GM12878 (cell line): ENCODE results near the gene FIZ1. TPM values are rescaled to one million over a fixed set of nuclear protein-coding genes. Genes with fewer than 3 reads are reported as not detected.

Source experiments
- ATAC-seq: fragments of 200-7000 bp; cut with Tn5 transposase; 3 replicates; pipeline ENCODE4 v1.9.1; 2020; ENCODE audit warnings: mild to moderate bottlenecking, moderate library complexity
- BruUV-seq: library from RNA; stranded (reverse); fragments of 400-500 nt; replicated peaks from 2 replicates; lab custom pipeline; 2021; lab: Mats Ljungman, UMichigan
- CTCF ChIA-PET: fragments of 300-600 bp; sonication (Branson Sonifier 250); formaldehyde crosslinking; extraction: SDS; loops from one replicate; lab custom pipeline; 2021; ENCODE audit warnings: inconsistent platforms; lab: Yijun Ruan, JAX
- POLR2A ChIA-PET: fragments of 350-600 bp; formaldehyde crosslinking; extraction: SDS; loops from one replicate; lab custom pipeline; 2021; ENCODE audit warnings: inconsistent platforms; lab: Charles Lee
- RAD21 ChIA-PET: fragments of 300-600 bp; sonication (Branson Sonifier 250); formaldehyde crosslinking; loops from one replicate; lab custom pipeline; 2023; ENCODE audit warnings: antibody characterized with exemption; ENCODE audit not compliant: unreplicated experiment; lab: Charles Lee
- SMC1A ChIA-PET: fragments of 300-600 bp; sonication (Branson Sonifier 250); formaldehyde crosslinking; loops from one replicate; lab custom pipeline; 2023; ENCODE audit not compliant: unreplicated experiment, uncharacterized antibody; lab: Charles Lee
- DNase-seq: peaks from one replicate; pipeline ENCODE4 v3.0.0-alpha.2; 2011; ENCODE audit warnings: low read depth, low spot score
- FAIRE-seq: peaks from 3 replicates; lab custom pipeline; 2011; peaks lifted over from hg19 to GRCh38; lab: Jason Lieb, UNC
- H2AFZ ChIP-seq: 2 replicates; pipeline ENCODE4 v1.6.0; 2011; ENCODE audit warnings: low read depth, low read length, control low read depth; ENCODE audit not compliant: control insufficient read depth
- H3K27ac ChIP-seq: 2 replicates; pipeline ENCODE4 v1.5.1; 2011; ENCODE audit warnings: control low read depth; ENCODE audit not compliant: control insufficient read depth, insufficient read depth
- H3K27me3 ChIP-seq, 2 experiments: replicated peaks in 1 of 2; 2 replicates each; pipeline versions ENCODE4 v1.6.0 to v1.6.1; 2011; ENCODE audit warnings: low read length in 1 of 2; ENCODE audit not compliant: control insufficient read depth in 2 of 2, insufficient read depth in 2 of 2
- H3K36me3 ChIP-seq, 2 experiments: 2 replicates each; pipeline ENCODE4 v1.5.1; 2011; ENCODE audit warnings: low read length in 1 of 2; ENCODE audit not compliant: control insufficient read depth in 2 of 2, insufficient read depth in 2 of 2
- H3K4me1 ChIP-seq: 2 replicates; pipeline ENCODE4 v1.6.1; 2011; ENCODE audit warnings: mild to moderate bottlenecking, low read length, moderate library complexity, mixed read lengths; ENCODE audit not compliant: control insufficient read depth, insufficient read depth
- H3K4me2 ChIP-seq: 2 replicates; pipeline ENCODE4 v1.6.0; 2011; ENCODE audit warnings: control low read depth; ENCODE audit not compliant: control insufficient read depth, insufficient read depth
- H3K4me3 ChIP-seq: fragments of 200-600 bp; sonication (generic); 2 replicates; pipeline ENCODE4 v1.5.1; 2016
- H3K79me2 ChIP-seq: 2 replicates; pipeline ENCODE4 v1.6.0; 2011; ENCODE audit warnings: low read length; ENCODE audit not compliant: control insufficient read depth, insufficient read depth
- H3K9ac ChIP-seq: 2 replicates; pipeline ENCODE4 v1.8.0; 2011; ENCODE audit warnings: low read length, control low read depth, mixed read lengths; ENCODE audit not compliant: control insufficient read depth, insufficient read depth
- H3K9me3 ChIP-seq: replicated peaks from 3 replicates; pipeline ENCODE4 v1.5.1; 2011; ENCODE audit warnings: mild to moderate bottlenecking, low read length; ENCODE audit not compliant: control insufficient read depth, insufficient read depth
- H4K20me1 ChIP-seq: 2 replicates; pipeline ENCODE4 v1.6.0; 2011; ENCODE audit not compliant: control insufficient read depth, insufficient read depth
- BCL3 ChIP-seq: IDR thresholded peaks from 2 replicates; pipeline ENCODE4 v1.6.1; 2011; ENCODE audit warnings: borderline replicate concordance, low read depth, mild to moderate bottlenecking, moderate library complexity, low read length; ENCODE audit not compliant: insufficient read depth, poor library complexity, severe bottlenecking
- CTCF ChIP-seq, 3 experiments: IDR thresholded peaks in 2 of 3; conservative IDR thresholded peaks in 1 of 3; 2 replicates each; pipeline ENCODE4 v1.5.1; 2011; ENCODE audit warnings: low read depth in 3 of 3, low read length in 3 of 3, mild to moderate bottlenecking in 3 of 3, control low read depth in 2 of 3, moderate library complexity in 2 of 3, inconsistent platforms in 1 of 3, mixed read lengths in 1 of 3; ENCODE audit not compliant: control insufficient read depth in 2 of 3, insufficient read depth in 1 of 3; ENCODE audit errors: extremely low read depth in 1 of 3
- EP300 ChIP-seq, 2 experiments: fragments of 150-350 bp in 1 of 2; IDR thresholded peaks; 2 replicates each; pipeline ENCODE4 v1.6.1; 2011 to 2012; ENCODE audit warnings: low read depth in 2 of 2, low read length in 2 of 2, borderline replicate concordance in 1 of 2, improper control_type of control experiment in 1 of 2, inconsistent platforms in 1 of 2; ENCODE audit not compliant: control insufficient read depth in 1 of 2
- NBN ChIP-seq: fragments of 450-650 bp; IDR thresholded peaks from 2 replicates; pipeline ENCODE4 v1.6.1; 2016
- NR2C1 ChIP-seq: fragments of 450-650 bp; IDR thresholded peaks from 2 replicates; pipeline ENCODE4 v1.6.1; 2017; ENCODE audit warnings: antibody characterized with exemption, mild to moderate bottlenecking, moderate library complexity
- RB1 ChIP-seq: fragments of 450-650 bp; formaldehyde crosslinking; IDR thresholded peaks from 2 replicates; pipeline ENCODE4 v1.6.1; 2017; ENCODE audit warnings: mild to moderate bottlenecking, borderline replicate concordance
- SMC3 ChIP-seq: IDR thresholded peaks from 2 replicates; pipeline ENCODE4 v1.6.1; 2011; ENCODE audit warnings: low read length, improper control_type of control experiment, borderline replicate concordance
- SPI1 ChIP-seq: IDR thresholded peaks from 2 replicates; pipeline ENCODE4 v1.6.1; 2011; ENCODE audit warnings: low read depth, mild to moderate bottlenecking, low read length, moderate library complexity, borderline replicate concordance; ENCODE audit not compliant: insufficient read depth
- SREBF1 ChIP-seq: IDR thresholded peaks from 2 replicates; pipeline ENCODE4 v1.6.1; 2012; ENCODE audit warnings: mild to moderate bottlenecking, low read length
- ZNF592 ChIP-seq: fragments of 450-650 bp; IDR thresholded peaks from 2 replicates; pipeline ENCODE4 v1.6.1; 2017; ENCODE audit warnings: mild to moderate bottlenecking, moderate library complexity
- WGBS: methylation state at CpG from one replicate; pipeline ENCODE4 v1.1.6; 2016; ENCODE audit warnings: low lambda C conversion rate; ENCODE audit not compliant: insufficient replicate concordance, insufficient coverage; ENCODE audit errors: missing lambda C conversion rate; 5-methylcytosine and 5-hydroxymethylcytosine counted together
- in situ Hi-C: fragments of 300-500 bp; cut with MboI; formaldehyde crosslinking; loops from 9 replicates; pipeline ENCODE4 v1.14.3; 2018; ENCODE audit warnings: mixed read lengths
- intact Hi-C: fragments of 100-400 bp; cut with micrococcal nuclease; formaldehyde crosslinking; loops from one replicate; pipeline ENCODE4 v1.14.2; 2022; ENCODE audit not compliant: unreplicated experiment
- polyA plus RNA-seq, 11 experiments: library from polyadenylated mRNA; depleted of rRNA in 4 of 11; unstranded in 6 of 11; stranded (reverse) in 5 of 11; fragments of >200 nt; fragmentation: Nextera tagmentation in 4 of 11; fragmentation: Illumina TruSeq in 1 of 11; extraction: Ambion mirVana in 4 of 11; extraction: Trizol in 1 of 11; gene quantifications; 1 replicate in 1 of 11; 2 replicates in 10 of 11; pipeline versions ENCODE4 v1.2.1 to v1.2.3, GENCODE V29; 2011 to 2016; ENCODE audit warnings: inconsistent platforms in 2 of 11, missing spikeins in 2 of 11, low read depth in 1 of 11
- total RNA-seq, 4 experiments: library from RNA; depleted of rRNA in 3 of 4; stranded (reverse); fragments of >200 nt in 3 of 4; fragmentation: Illumina TruSeq in 1 of 4; extraction: Trizol in 1 of 4; gene quantifications; 2 replicates each; pipeline versions ENCODE4 v1.2.1 to v1.2.3, GENCODE V29; 2013 to 2021
- TF ChIP-seq, protein P1 (sequence below): IDR thresholded peaks from 2 replicates; pipeline ENCODE4 v1.6.1; 2012; ENCODE audit warnings: low read depth, low read length, improper control_type of control experiment

The FIZ1 gene
- total and polyA plus RNA-seq, 10 of the 15 experiments (the other 5 are each of a cell fraction or from before 2014, with no cell fraction given), result 0.60 to 16.8 (median 4.2) TPM

DNA sequence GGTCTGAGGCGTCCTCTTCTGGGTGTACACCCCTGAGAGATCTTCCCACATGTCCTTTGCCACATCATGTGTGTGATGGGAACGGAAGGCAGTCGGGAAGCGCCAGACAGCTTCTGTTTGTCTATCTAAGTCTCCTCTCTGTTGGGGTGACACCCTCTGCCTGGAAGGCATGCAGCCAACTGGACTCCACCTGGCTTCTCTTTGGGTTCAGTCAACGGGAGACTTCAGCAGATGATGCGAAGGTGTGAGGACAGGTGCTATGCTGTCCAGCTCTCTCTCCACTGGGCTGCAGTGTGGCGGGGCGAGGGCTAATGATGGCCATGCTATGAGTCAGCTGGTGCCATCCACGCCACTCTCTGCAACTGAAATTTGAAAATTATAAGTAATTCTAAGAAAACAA lies 39.6 kb downstream of the FIZ1 start:
- in situ Hi-C loops (no loop called here), intact Hi-C loops (no loop called here)
- H3K79me2 ChIP-seq, result no peaks in the 10 kb centered on the region
- 47% methylated on average over 9 of the region's 9 CpGs for WGBS
- FAIRE-seq (no peak), ATAC-seq (no peak), DNase-seq (no peak)
- no peak overlapping the region for H3K4me3 ChIP-seq
- H3K27ac ChIP-seq, result no peak overlapping the region
- no peaks in the 10 kb centered on the region for H3K36me3 ChIP-seq
- H3K27me3 ChIP-seq, result no peaks in the 10 kb centered on the region
- ChIA-PET POLR2A (no interaction called here), CTCF (no interaction called here), SMC1A (no interaction called here), RAD21 (no interaction called here)
- H3K9ac ChIP-seq, result no peak overlapping the region
- no peaks in the 10 kb centered on the region for H3K4me1 ChIP-seq
- no peak overlapping the region for H2AFZ ChIP-seq
- no peaks in the 10 kb centered on the region for H3K9me3 ChIP-seq
- no peaks in the 10 kb centered on the region for H4K20me1 ChIP-seq
- no TSS peak for BruUV-seq
- H3K4me2 ChIP-seq, result no peak overlapping the region
- TF ChIP-seq EP300 (IDR thresholded peaks at IDR 0.05; ENCODE audit: borderline replicate concordance in 1 of 2, control insufficient read depth in 1 of 2, low read depth in 2 of 2, low read length in 2 of 2) (no peak), NBN (no peak), BCL3 (no peak), ZNF592 (no peak), CTCF (IDR thresholded peaks at IDR 0.05 in 2 of 3, conservative IDR thresholded peaks at IDR 0.05 in 1 of 3; ENCODE audit: control insufficient read depth in 2 of 3, extremely low read depth in 1 of 3, insufficient read depth in 1 of 3, low read depth in 3 of 3, low read length in 3 of 3) (no peak), NR2C1 (no peak), RB1 (no peak), SMC3 (no peak), SREBF1 (no peak), SPI1 (no peak)
- TF ChIP-seq, protein P1, sequence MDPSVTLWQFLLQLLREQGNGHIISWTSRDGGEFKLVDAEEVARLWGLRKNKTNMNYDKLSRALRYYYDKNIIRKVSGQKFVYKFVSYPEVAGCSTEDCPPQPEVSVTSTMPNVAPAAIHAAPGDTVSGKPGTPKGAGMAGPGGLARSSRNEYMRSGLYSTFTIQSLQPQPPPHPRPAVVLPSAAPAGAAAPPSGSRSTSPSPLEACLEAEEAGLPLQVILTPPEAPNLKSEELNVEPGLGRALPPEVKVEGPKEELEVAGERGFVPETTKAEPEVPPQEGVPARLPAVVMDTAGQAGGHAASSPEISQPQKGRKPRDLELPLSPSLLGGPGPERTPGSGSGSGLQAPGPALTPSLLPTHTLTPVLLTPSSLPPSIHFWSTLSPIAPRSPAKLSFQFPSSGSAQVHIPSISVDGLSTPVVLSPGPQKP, result no peak
